GM19023 (cell line): ENCODE results near the gene FAM227B.
"Not testable (repeated sequence)": the region's sequence is repeated elsewhere in the genome, so short reads cannot be mapped to it uniquely, and the experiment has no call there.

Experiments
- ATAC-seq: cut with Tn5 transposase; IDR thresholded peaks from one replicate; pipeline ENCODE4 v1.9.1; 2021; ENCODE audit warnings: mild to moderate bottlenecking, moderate library complexity; ENCODE audit not compliant: unreplicated experiment

The FAM227B gene

GRCh38 chr15:49383266-49383665 is 237.4 kb downstream of the FAM227B start:
- ATAC-seq, result no peak

- no peak for ATAC-seq
These were observed 238.2 kb downstream of the FAM227B start for GRCh38 chr15:49382394-49382793.

GRCh38 chr15:49380912-49381311 is 239.7 kb downstream of the FAM227B start:
- no peak for ATAC-seq

GRCh38 chr15:49379996-49380395 is 240.6 kb downstream of the FAM227B start:
- ATAC-seq, result no peak

- ATAC-seq, result no peak
These were observed 248.3 kb downstream of the FAM227B start for GRCh38 chr15:49372366-49372765.

GRCh38 chr15:49370782-49371181 is 249.8 kb downstream of the FAM227B start:
- no peak for ATAC-seq

- ATAC-seq, result no peak
These were observed 254.1 kb downstream of the FAM227B start for GRCh38 chr15:49366496-49366895.

- ATAC-seq, result no peak
These were observed 259.2 kb downstream of the FAM227B start for GRCh38 chr15:49361370-49361769.

GRCh38 chr15:49354439-49354838 is 266.2 kb downstream of the FAM227B start:
- ATAC-seq, result not testable (repeated sequence)

- no peak for ATAC-seq
These were observed 277.1 kb downstream of the FAM227B start for GRCh38 chr15:49343546-49343945.

GRCh38 chr15:49339656-49340055 is 281.0 kb downstream of the FAM227B start:
- no peak for ATAC-seq

GRCh38 chr15:49331951-49332350 is 288.7 kb downstream of the FAM227B start:
- no peak for ATAC-seq

GRCh38 chr15:49331442-49331841 is 289.2 kb downstream of the FAM227B start:
- no peak for ATAC-seq

GRCh38 chr15:49330166-49330565 is 290.5 kb downstream of the FAM227B start:
- no peak for ATAC-seq

- no peak for ATAC-seq
These were observed 291.7 kb downstream of the FAM227B start for GRCh38 chr15:49328941-49329340.

- no peak for ATAC-seq
These were observed 292.7 kb downstream of the FAM227B start for GRCh38 chr15:49327927-49328326.

GRCh38 chr15:49323207-49323606 is 297.4 kb downstream of the FAM227B start:
- no peak for ATAC-seq

GRCh38 chr15:49320351-49320750 is 300.3 kb downstream of the FAM227B start:
- ATAC-seq, result no peak

- no peak for ATAC-seq
These were observed 305.2 kb downstream of the FAM227B start for GRCh38 chr15:49315391-49315823.

- ATAC-seq, result no peak
These were observed 305.9 kb downstream of the FAM227B start for GRCh38 chr15:49314716-49315115.

GRCh38 chr15:49313650-49314049 is 307.0 kb downstream of the FAM227B start:
- no peak for ATAC-seq

- ATAC-seq, result no peak
These were observed 310.7 kb downstream of the FAM227B start for GRCh38 chr15:49309889-49310288.

GRCh38 chr15:49308686-49309085 is 311.9 kb downstream of the FAM227B start:
- no peak for ATAC-seq

- ATAC-seq, result no peak
These were observed 314.1 kb downstream of the FAM227B start for GRCh38 chr15:49306551-49306950.
